ENCODE results near the gene CGB1.

Gene CGB1

GRCh38 chr19:48997972-48998371 is 38.7 kb downstream of the CGB1 start:
- in situ Hi-C loops (cut with MboI; ENCODE audit: low sequenced_read_pairs): no loop called here

DNA sequence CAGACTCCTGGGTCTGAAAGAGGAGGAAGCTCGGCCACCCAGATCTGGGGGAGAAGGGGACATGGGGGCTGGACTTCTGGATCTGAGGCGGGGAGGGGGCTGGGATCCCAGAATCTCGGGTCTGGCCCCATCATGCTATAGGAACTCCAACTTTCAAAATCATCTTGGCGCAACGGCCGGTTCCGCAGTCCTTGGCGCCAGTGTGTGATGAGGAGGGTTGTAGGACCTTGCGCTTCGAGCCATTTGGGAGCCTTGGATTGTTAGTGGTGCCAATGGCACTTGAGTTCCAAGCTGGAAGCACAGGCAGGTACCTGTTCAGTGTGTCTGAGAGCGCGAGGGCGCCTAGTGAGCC is 42.7 kb downstream of the CGB1 start:
- in situ Hi-C loops (cut with MboI; ENCODE audit: low sequenced_read_pairs): no loop called here

DNA sequence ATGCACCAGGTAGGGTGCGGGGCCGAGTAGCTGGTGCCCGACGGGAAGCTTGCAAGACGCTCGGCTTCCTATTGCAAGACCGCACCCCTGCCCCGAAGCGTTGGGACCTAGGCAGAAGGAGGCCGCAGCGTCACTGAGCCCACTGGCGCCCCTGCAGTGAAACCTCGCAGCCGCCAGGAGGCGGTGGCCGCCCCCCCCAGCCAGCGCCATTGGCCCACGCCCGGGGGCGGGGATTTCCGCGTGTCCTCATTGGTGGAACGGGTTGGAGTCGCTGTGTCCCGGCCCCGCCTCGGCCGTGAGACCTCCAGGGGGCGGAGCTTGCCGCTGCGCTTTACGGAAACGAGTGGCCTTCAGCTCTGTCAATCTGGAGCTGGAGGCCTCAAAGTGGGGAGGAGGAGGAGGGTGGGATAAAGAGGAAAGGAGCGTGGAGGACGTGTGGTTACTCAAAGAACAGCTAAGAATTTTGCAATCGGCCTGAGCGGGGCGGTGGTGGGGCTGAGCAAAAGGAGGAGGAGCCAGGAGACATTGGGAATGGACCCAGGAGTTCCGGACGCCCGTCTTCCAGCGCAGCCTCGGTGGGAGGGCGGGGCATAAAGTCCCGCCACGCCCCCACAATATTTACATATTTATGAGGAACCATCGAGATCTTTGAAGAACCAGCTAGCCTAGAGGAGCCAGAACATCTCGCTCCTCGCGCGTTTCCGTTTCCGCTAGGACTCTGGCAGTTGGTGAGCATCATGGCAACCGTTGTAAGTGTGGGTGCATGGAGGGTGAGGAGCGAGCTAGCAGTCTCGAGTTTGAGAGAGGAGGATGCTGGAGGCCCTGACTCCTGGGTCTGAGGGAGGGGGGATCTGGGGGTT is 43.3 kb downstream of the CGB1 start, which contains the start of the genes GYS1 and RUVBL2:
Gene GYS1 (minus strand): TSS at position 135 of the 860 bp plus-strand sequence. CDS start 197 bp downstream, outside the sequence.
Gene RUVBL2 (plus strand): TSS at position 713 of the 860 bp plus-strand sequence. CDS start 25 bp downstream, at position 738.
- in situ Hi-C loops (cut with MboI; ENCODE audit: low sequenced_read_pairs): no loop called here

GRCh38 chr19:48992581-48993174 is 44.0 kb downstream of the CGB1 start:
- in situ Hi-C loops (cut with MboI; ENCODE audit: low sequenced_read_pairs): no loop called here

GRCh38 chr19:48991873-48992580 is 44.7 kb downstream of the CGB1 start:
- in situ Hi-C loops (cut with MboI; ENCODE audit: low sequenced_read_pairs): no loop called here

DNA sequence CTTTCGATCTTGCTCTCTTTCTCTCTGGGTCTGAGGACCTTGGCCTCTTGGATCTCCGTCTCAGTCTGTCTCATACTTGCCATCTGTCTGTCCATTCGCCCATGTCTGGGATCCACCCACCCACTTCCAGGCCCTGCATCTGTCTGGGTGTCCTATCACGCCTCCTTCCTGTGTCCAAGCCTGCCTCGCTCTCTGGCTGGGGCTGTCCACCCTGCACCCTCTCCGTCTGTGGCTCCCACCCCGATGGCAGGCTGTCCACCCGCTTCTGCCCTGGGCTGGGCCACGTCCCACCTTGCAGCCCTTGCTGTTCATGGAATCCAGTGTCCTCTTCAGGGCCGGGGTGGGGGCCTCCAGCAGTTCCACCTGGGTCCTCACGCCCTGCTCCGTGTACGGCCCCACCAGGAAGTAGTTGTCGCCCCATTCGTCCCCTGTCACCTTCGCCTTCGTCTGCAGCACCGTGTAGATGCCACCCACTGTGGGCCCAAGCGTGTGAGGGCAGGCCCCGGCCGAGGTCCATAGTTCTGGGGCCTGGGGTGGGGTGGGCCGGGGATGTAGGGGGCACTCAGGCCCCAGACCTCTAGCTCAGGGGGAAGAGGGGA is 45.6 kb downstream of the CGB1 start:
- in situ Hi-C loops (cut with MboI; ENCODE audit: low sequenced_read_pairs): no loop called here

DNA sequence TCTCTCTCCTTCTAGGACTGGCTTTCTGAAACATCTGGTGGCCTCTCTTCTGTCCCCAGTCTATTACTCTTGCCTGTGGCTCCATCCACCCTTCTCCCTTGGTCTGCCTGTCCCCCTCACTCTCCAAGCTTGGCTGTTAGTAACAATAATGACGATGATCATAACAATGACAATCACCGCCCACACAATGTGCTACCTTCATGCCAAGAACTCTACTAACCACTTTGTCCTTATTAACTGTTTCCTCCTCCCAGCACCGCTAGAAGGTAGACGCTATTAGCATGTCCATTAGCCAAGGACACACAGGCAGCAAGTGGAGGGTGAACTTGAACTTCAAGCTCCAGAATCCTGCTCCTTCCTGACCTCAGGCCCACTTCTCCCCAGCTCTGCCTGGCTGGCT is 46.3 kb downstream of the CGB1 start:
- in situ Hi-C loops (cut with MboI; ENCODE audit: low sequenced_read_pairs): no loop called here

DNA sequence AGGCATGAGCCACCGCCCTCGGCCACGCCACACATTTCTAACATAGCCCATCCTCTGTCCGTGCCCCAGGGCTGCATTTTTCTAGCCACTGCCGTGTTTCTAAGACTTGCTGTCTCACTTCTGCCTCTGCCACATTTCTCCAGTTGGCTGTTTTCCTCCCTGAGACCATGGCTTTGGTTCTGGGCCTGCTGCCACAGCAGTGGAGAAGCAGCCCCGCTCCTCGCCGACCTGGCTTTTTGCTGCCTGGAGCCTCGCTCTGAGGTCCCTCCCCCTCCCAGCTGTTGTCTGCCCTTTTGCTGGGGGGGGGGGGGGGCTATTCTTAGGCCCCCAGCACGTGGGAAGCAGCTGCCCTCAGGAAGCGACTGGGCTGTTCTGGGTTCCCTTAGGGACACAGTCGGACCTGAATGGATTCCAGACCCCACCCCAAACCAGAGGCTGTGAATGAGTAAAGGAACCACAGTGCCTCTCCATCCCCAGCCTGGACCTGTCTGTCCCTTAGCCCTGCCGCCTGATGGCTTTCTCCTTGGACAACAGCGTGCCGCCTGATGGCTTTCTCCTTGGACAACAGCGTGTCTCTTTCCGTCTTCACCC is 46.9 kb downstream of the CGB1 start:
- in situ Hi-C loops (cut with MboI; ENCODE audit: low sequenced_read_pairs): no loop called here

- in situ Hi-C loops (cut with MboI; ENCODE audit: low sequenced_read_pairs): no loop called here
Observed at GRCh38 chr19:48988860-48989259, 47.8 kb downstream of the CGB1 start.

DNA sequence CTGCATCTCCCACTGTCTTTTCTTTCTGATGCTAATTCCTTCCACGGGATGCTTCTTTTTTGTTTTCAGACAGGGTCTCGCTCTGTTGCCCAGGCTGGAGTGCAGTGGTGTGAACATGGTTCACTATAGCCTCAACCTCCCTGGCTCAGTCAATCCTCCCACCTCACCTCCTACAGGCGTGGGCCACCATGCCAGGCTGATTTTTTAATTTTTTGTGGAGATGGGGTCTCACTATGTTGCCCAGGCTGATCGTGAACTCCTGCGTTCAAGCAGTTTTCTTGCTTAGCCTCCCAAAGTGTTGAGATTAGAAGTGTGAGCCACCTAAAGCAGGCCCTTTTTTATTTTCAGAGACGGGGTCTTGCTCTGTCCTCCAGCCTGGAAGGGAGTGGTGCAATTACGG is 48.4 kb downstream of the CGB1 start:
- in situ Hi-C loops (cut with MboI; ENCODE audit: low sequenced_read_pairs): no loop called here

GRCh38 chr19:48987323-48987722 is 49.4 kb downstream of the CGB1 start:
- in situ Hi-C loops (cut with MboI; ENCODE audit: low sequenced_read_pairs): no loop called here

DNA sequence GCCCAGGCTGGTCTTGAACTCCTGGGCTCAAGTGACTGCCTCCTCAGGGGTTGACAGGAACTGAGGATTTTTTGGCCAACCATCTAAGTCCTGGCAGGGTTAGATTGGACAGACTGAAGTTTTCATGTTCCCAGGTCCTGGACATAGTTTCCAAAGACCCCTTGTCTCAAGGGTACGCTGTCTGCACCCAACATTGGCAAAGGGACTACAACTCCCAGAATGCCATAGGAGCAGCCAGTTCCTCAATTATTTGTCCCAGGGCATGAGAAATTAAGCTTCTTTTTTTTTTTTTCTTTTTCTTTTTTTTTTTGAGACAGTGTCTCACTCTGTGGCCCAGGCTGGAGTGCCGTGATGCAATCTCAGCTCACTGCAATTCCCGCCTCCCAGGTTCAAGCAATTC is 50.5 kb downstream of the CGB1 start:
- in situ Hi-C loops (cut with MboI; ENCODE audit: low sequenced_read_pairs): no loop called here

- in situ Hi-C loops (cut with MboI; ENCODE audit: low sequenced_read_pairs): no loop called here
Observed at GRCh38 chr19:48985711-48986110, 51.0 kb downstream of the CGB1 start.

All from HL-60/S4 treated with retinoic acid at 250 ng/mL for 4 days and 3 days (cell line).